Lung microvascular endothelial cell (primary cell): ENCODE measurements around the gene RNF8. TPM values are rescaled to one million over a fixed set of nuclear protein-coding genes. Genes with fewer than 3 reads are reported as not detected.
"Not testable (repeated sequence)": the region's sequence is repeated elsewhere in the genome, so short reads cannot be mapped to it uniquely, and the experiment has no call there.

Experiments
- DNase-seq, 2 donors: peaks; one replicate each; pipeline versions ENCODE4 v3.0.0 to v3.0.0-alpha.2; 2010; ENCODE audit warnings: low read depth in 2 of 2
- total RNA-seq: library from RNA; depleted of rRNA; stranded (reverse); fragments of >200 nt; gene quantifications from 2 replicates; pipeline ENCODE4 v1.2.1, GENCODE V29; 2014

The RNF8 gene
- total RNA-seq, 1 donor from 2014 or later: 20.8 TPM

DNA sequence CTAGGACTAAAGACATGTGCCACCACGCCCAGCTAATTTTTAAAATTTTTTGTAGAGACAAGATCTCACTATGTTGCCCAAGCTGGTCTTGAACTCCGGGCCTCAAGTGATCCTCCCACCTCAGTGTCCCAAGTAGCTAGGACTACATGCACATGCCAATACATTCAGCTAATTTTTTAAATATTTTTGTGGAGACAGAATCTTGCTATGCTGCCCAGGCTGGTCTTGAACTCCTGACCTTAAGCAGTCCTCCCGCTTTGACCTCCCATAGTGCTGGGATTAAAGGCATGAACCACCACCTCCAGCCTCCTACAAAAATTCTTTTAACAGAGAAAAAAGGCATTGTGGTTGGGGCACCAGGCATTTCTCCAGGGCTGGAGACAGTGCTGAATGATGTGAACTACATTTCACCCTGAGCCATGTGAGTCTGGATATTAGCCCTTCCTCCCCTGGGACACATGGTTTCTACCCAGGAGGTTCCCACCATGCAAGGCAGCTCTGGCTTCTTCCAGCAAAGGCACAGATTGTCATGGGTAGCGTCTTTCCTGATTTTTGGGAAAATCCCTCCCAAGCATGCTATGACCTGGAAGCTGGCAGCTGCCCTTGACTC lies 42.9 kb downstream of the RNF8 start:
- DNase-seq: peak in 1 of 2 donors; percentile 5

DNA sequence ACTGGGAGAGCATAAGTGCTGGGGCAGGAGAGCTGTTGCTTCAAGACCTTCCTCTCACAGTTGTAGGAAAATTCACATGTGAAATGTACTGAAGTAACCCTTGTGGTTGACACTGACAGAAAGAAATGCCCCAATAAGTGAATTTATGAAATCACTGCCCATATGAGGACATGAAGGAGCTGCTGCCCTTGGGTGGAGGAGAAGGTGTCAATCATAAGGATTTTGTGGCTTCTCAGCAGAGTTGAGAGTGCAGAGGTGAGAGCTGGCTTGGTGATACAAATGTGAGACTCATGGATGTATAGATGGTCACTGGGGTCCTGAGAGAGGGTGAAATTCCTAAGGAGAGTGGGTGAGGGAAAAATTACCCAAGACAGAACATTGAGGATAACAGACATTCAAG lies 45.3 kb downstream of the RNF8 start:
- DNase-seq: no peak

DNA sequence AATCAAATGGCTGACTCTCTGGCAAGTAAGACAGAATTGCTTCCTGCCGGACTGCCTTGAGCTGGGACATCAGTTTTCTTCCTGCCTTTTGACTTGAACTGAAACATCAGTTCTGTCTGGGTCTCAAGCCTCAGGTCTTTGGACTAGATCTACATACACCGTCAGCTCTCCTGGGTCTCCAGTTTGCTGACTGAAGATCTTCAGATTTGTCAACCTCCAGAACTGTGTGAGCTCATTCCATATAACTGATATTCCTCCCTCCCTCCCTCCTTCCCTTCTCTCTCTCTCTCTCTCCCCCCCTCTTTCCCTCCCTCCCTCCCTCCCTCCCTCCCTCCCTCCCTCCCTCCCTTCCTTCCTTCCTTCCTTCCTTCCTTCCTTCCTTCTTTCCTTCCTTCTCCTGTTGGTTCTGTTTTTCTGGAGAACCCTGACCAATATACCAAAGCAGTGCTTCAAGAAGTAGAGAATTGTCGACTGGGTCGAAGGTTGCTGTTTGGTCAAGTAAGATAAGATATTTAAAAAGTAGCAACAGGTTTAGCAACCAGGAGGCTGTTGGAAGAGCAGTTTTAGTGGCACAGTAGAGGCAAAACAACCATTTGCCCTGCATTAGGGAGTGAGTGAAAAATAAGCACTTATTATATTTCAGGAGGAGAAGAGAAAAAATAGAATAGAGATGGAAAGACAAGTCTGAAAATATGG lies 46.2 kb downstream of the RNF8 start:
- no peak for DNase-seq

DNA sequence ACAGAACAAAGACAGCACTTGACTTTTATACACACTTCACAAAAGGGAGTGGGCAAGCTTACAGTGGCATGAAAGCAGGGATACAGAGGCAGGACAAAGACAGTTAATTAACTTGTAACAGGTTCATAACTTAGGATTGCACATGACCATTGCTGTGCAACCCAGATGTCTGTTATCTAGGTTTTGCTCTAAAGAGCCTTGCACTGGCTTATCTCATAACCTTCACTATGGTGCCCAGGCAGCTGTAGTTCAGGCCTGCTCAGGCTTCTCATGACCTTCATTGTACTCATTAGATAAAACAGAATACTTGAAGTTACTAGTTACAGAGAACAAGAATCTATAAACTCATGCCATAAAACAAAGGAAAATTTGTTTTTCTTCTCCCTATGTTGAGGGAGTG lies 47.9 kb downstream of the RNF8 start:
- not testable (repeated sequence) for DNase-seq

DNA sequence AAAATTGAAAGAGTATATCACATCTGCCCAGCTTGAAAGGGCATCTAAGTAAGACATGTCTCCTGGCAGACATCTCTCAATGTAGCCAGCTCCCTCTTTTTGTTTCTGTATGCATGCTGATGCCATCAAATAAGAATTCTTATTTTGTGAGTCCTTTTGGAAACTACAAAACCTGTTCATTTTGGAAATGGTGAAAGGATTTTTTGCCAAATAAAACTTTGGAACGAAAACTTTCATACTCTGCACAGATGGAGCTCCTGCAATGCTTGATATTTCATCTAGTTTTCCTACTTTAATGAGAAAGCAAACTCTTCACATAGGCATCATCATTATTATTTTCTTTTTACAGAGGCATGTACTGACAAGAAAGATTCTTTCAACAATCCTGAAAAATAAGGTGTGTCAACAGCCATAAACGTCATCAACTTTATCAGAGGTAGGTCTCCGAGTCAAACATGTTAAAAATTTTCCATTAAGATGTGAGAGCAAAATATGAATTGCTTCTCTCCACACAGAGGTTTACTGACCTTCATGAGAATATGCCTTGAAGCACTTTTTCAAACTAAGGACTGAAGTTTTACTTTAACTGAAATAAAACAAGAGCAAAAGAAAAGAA lies 53.1 kb downstream of the RNF8 start:
- DNase-seq: no peak

DNA sequence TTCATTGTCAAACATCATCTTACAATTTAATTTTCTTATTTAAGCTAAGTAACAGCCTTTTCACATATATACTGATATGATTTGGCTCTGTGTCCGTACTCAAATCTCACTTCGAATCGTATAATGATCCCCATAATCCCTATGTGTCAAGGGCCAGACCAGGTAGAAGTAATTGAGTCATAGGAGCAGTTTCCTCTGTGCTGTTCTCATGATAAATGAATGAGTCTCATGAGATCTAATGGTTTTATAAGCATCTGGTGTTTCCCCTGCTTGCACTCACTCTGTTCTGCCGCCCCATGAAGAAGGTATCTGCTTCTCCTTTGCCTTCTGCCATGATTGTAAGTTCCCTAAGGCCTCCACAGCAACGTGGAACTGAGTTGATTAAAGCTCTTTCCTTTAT lies 54.2 kb downstream of the RNF8 start:
- no peak for DNase-seq

DNA sequence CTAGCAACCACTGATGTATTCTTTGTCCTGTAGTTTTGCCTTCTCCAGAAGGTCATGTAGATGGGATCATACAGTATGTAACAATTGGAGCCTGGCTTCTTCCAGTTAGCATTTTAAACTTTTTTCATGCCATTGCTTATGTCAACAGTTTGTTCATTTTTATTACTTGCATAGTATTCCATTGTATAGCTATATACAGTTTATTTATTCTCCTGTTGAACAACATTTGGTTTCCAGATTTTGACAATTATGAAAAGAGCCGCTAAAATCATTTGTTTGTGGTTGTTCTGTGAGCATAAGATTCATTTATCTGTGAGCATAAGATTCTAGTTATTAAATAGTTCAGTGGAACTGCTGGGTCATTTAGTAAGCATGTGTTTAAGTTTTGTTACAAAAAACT lies 55.7 kb downstream of the RNF8 start:
- no peak for DNase-seq

DNA sequence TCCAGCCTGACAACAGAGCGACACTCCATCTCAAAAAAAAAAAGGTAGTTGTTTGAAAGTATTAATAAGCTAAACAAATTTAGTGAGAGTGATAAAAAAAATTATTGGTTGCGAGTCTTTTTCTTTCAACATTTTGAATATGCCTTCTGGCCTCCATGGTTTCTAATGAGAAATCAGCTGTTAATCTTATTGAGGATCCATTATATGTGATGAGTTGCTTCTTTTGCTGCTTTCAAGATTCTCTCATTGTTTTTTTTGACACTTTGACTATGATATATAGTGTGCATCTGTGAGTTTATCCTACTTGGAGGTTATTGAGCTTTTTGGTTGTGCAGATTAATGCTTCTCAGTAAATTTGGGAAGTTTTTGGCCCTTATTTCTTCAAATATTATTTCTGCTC lies 63.6 kb downstream of the RNF8 start:
- DNase-seq: no peak

DNA sequence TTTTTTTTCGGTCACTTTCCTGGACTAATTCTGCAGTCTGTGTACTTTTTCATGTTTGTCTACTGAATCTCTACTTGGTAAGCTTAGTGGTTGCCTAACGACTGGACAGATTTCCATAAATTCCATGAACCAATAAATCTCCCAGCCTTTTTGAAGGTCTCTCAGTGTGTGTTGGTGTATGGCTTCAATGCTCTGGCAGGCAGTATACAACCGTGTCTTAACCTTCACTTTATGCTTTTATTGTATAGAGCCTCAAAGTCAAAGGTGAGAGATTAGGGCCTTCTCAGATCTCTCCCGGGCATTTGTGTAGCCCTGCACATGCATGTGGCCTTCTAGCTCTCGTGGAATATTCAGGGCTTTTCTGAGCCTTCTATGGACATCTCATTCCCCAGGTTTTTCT lies 64.9 kb downstream of the RNF8 start:
- DNase-seq: no peak

DNA sequence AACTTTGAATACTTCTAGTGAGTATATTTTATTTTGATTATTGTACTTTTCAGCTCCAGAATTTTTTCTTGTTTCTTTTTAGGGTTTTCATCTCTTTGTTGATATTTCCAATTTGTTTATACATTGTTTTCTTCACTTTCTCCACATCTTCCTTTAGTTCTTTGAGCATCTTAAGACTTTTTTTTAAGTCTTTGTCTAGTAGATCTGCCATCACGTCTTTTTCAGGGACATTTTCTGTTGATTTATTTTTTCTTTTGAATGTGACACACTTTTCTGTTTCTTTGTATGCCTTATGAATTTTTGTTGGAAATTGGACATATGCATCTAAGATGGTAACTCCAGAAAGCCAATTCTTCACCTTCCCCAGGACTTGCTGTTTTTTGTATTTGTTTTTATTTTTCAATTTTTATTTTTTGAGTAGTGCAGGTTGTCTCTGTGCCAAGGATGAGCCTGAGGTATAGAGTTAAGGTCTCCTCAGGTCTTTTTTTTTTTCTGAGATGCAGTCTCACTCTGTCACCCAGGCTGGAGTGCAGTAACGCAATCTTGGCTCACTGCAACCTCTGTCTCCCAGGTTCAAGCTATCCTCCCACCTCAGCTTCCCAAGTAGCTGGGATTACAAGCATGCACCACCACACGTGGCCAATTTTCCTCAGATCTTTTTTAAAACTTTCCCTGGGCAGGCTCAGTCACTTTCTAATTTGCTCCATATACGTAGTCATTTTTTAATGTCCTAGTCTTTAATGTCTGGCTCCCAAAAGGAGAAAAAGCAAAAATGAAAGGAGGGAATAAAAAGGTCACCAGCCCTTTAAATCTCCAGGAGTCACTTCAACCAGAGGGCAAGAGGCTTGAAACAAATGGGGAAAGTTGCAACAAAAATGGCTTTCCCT lies 72.5 kb downstream of the RNF8 start:
- DNase-seq: no peak

DNA sequence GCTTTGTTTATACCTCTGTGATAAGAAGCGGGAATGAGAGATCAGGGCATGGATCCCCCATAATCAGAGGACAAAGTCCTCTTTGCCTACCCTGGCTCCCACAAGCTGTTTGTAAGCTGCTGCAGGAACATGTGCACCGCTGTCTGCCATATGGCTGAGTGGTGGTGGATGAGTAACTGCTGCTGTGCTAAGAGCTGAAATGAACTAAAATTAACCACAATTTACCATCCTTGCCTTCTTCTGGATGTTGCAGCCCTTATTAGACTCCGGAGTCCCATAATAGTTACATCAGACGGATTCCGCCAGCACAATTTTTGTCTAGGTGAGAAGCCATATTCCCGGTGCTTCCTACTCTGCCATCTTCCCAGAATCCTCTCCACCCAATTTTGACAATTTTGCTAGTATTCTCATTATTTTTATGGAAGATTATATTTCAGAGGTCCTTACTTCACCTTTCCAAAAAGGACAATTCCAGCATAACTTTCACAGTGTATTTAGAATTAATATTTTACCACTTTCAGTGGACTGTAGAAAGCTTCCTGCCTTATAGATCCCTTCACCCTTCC lies 73.2 kb downstream of the RNF8 start:
- no peak for DNase-seq

DNA sequence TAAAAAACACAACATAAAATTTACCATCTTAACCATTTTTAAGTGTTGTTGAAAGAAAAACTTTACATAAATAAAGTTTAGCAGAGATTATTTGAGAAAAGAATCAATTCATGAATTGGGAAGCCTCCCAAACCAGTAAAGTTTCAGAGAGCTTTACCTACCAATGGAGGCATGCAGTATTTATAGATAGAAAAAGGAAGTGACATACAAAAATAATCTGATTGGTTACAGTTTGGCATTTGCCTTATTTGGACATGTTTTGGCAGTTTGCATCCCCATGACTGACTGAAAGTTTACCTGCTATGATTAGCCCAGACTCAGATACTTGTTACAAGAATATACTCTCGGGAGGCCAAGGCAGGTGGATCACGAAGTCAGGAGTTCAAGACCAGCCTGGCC lies 75.6 kb downstream of the RNF8 start:
- DNase-seq: peak in 1 of 2 donors; percentile 8

DNA sequence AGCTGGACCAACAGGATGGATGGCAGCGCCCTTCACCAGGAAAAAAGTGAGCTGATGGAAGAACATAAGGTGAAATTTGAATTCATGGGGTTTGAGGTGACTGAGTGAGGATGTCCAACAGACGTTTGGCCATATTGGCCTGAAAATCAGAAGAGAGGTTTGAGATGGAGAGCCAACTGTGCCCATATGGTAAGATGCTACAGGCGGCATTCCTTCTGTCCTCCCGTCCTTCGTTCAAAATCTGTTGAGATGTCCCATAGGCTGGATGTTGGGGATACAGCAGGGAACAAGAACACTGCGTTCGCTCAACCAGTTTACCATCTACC lies 78.8 kb downstream of the RNF8 start:
- DNase-seq: no peak

DNA sequence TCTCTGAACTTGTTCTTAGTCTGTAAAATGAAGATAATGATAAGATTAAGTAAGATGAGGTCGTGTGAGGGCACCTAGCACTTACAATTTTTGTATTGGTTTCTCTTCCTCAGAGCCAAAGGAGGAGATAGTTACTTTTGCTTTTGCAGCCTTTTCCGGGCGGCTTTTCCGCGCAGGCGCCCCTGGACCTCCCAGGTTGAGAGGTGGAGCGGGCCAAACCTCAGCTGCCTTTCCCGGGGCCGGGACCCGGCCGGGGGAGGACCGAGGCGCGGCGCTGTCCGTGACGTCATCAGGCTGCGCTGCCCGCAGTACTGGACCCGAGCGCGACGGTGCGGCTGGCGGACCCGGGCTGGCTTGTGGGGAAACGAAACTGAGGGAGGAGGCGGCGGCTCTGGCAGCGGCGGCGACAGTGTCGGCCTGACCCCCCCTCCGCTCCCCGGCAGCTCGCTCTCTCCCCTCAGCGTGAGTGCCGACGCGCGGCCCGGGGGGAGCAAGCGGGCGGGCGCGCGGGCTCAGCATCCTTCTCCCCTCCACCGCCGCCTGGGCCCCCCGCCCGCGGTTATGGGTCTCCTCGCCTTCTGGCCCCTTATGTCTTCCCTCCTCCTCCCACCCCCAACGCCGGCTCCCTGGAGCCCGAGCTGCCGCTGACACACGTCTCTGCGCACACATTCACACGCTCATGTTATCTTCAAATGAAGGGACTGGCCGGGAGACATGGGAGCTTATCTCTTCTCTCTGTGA lies 79.3 kb downstream of the RNF8 start, which contains the start of gene CMTR1:
TSS of gene CMTR1 (plus strand) at position 306 of the 741 bp plus-strand sequence. CDS start 2,409 bp downstream, outside the sequence.
- peak; percentile 91 to 93 for DNase-seq

DNA sequence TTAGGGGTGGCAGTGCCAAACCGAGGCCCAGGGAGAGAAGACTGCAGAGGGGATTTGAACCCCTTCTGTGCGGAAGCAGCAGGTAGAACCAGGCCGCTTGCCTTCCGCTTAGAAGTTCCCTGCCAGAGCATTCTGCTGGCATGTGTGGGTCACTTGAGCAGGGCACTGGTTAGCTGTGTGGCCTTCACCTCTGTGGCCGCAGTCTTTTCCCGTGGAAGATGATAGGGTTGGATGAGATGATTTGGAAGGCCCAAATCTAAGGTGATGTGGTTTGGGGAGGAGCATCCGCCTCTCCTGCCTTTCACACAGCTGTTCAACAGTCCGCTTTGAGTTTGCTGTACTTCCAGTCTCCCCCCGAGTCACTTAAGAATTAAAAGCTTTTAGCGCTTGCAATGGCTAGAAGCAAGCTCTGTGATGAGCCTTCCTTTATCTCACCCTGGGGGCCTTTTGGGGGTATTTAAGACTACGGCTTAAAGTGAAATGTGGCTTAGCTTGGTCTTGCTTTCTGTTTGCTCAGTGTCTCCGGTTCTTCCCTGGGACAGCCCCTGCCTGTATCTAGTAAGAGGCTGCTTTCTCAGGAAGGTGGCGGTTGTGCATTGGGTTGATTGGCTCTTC lies 80.0 kb downstream of the RNF8 start:
- peak in 1 of 2 donors; percentile 39 for DNase-seq

DNA sequence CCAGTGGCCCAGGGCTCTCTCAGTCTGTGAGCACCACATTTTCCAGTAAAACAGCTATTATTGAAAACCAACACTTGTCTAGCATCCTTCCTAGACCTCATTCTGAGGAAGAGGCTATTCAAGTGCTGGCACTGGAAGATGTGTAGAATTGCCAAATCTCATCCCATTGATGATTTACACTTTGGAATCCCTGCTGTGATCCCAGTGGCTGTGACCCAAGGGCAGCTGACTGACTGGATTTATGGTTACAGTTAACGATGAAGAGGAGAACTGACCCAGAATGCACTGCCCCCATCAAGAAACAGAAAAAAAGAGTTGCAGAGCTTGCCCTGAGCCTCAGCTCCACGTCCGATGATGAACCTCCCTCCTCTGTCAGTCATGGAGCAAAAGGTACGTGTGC lies 81.6 kb downstream of the RNF8 start:
- DNase-seq: no peak

DNA sequence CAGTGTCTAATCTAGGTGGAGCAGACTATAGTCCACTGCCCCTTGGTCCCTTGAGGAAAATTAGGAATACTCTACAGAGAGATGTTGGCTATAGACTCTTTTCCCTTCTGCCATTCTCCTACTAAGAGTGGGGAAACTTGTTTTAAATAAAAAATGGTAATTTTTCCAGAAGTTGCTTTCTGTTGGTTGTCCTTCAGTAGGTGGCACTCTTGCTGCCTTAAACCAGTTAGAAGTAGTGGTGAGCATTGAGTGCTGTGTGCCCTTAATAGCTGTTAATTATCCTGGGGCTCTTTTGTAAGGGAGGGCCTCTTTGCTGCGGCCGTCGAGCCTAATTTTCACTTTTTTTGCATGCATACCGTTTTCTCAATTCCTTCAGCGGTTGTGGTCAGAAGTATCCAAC lies 82.0 kb downstream of the RNF8 start:
- peak in 1 of 2 donors; percentile 22 for DNase-seq

DNA sequence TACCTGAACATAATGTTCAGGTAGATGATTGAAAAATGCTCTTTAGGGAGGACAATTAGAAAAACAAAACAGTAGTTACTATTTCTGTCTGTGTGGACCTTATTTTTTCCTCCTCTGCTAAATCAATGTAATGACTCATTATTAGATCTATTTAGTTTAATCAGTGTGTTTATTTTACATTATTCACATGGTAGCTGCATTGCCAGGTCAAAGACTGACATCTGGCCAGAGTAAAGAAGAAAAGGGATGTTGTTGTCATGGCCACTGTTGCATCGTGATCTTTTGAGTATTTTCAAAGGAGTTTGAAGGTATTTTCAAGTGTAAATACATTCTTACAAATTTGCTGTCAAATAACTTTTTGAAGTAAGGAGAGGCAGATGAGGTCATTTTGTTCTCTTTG lies 85.1 kb downstream of the RNF8 start:
- peak in 1 of 2 donors; percentile 30 for DNase-seq

DNA sequence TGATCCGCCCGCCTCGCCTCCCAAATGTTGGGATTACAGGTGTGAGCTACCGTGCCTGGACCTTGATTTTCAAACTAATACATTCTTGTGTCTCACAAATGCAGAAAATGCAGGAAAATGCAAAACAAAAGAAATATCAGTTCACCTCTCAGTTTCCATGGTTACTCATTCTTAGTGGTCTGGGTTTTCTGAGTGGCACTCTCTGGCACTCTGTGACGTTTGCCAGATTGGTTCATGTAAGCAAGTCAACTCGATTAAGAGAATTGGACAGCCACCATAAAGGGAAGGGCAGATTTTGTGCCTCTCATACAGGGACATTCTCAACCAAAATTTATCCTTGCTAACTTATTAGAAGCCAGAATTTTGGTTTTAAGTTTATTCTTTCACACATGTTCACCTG lies 87.9 kb downstream of the RNF8 start:
- no peak for DNase-seq

DNA sequence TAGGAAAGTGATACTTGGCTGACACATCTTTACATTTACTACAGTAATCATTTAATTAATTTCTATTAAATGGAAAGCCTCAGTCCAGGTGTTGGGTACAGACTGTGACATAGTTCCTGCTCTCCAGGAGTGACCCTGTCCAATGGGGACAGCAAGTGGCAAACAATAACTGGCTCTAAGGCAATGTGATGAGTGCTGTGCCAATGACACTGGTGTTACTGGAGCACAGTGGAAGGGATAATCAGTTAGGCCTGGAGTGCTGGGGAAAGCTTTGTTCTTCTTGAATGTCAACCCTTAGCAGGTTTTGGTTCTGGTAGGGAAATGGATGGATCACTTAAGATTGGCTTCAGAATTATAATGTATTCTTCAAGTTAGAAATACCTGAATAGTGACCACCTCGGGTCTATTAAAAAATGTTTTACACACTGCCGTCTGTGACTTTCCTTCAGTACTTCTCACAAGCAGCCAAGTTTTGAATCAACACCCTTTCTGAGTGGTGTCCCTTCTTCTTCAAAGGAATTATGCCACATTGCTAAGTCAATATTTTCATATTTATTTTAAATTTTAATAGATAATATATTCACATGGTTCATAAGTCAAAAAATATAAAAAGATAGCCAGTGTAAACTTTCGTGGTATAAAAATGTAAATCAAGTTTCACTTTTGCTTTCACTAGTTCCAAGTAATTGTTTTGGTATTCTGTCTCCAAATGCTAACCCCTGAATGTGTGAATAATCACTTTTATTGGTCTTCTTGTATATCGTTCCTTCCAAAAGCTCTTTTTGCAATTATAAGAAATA lies 88.8 kb downstream of the RNF8 start:
- peak; percentile 44 to 62 for DNase-seq
